ENCODE data around the gene OPN4.

Gene OPN4

DNA sequence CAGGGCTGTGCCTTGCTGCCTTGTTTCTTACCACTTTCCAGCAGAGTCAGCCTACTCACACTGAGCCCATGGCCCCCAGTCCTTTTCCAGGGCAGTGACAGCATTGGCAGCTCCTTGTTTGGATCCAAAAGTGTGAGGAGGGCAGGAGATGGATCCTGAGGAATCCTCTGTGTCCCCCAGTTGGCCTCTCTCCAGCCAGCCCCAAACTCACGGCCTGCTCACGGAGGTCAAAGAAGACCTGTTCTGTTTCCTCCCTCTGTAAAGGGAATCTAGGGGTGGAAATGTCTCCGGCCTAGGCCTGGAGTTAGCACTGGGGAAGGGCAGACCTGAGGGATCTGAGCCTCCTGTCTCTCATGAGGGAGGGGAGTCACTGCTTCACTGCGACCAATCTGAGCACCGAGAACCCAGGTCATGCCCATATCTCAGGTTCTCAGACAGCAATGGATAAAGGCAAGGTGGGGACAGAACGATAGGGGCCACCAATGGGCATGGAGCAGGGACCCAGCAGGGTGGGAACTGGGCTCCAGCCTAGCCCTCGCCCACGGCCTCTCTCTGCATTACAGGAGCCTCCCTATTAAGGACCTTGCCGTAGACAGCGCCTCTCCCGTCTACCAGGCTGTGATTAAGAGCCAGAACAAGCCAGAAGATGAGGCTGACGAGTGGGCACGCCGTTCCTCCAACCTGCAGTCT is 37.1 kb downstream of the OPN4 start:
- H3K27ac ChIP-seq (ENCODE audit: low read length): no peak overlapping the region
- no peak for DNase-seq
- peaks cover 5% of the 10 kb centered on the region for H3K27me3 ChIP-seq (ENCODE audit: insufficient read depth, low read length, poor library complexity)
- no peaks in the 10 kb centered on the region for H3K36me3 ChIP-seq (ENCODE audit: insufficient read depth, low read length)
- H3K9me3 ChIP-seq (ENCODE audit: insufficient read depth, low read length, severe bottlenecking): no peaks in the 10 kb centered on the region
- no peak overlapping the region for H3K4me3 ChIP-seq (ENCODE audit: low read depth in 1 of 2, low read length in 2 of 2)
- no peak for TF ChIP-seq EZH2 (IDR thresholded peaks at IDR 0.05; ENCODE audit: borderline replicate concordance, low read depth, low read length, severe bottlenecking)
- no peak for TF ChIP-seq CTCF (IDR thresholded peaks at IDR 0.05; ENCODE audit: borderline replicate concordance, extremely low read depth, low read length, poor library complexity, severe bottlenecking)
- H3K79me2 ChIP-seq (ENCODE audit: insufficient read depth, low read length): no peaks in the 10 kb centered on the region
- H3K4me2 ChIP-seq (ENCODE audit: insufficient read depth, low read length): no peak overlapping the region
- no peak overlapping the region for H2AFZ ChIP-seq (ENCODE audit: low read depth, low read length)
- H3K9ac ChIP-seq (ENCODE audit: low read depth, low read length): no peak overlapping the region
- ATAC-seq (ENCODE audit: insufficient read depth, low read depth): no peak
- H4K20me1 ChIP-seq (ENCODE audit: insufficient read depth, low read length): no peaks in the 10 kb centered on the region
- no peaks in the 10 kb centered on the region for H3K4me1 ChIP-seq (ENCODE audit: insufficient read depth, low read length)

DNA sequence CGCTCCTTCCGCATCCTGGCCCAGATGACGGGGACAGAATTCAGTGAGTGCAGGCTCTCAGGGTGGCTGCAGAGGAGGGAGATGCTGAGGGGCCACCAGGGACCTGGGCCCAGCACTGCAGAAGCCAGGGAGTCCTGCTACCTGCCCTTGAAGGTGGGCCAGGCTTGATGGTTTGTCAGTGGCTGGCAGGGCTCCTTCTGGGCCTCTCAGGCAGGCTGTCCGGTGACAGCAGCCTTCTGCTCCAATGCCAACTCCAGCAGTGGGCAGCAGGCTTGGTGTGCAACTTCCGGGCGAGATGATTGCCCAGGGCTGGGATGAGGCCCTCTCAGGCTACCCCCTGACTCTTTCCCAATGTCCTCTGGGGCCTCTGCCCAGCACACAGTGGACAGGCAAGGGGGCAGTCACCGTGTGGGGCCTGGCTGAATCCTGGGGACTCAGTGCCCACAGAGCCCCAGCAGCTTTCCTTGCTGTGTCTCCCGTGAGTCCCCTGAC is 37.7 kb downstream of the OPN4 start:
- Histone ChIP-seq H3K4me2 (ENCODE audit: insufficient read depth, low read length) (no peak overlapping the region), H3K9me3 (ENCODE audit: insufficient read depth, low read length, severe bottlenecking) (no peaks in the 10 kb centered on the region), H3K27me3 (ENCODE audit: insufficient read depth, low read length, poor library complexity) (peaks cover 9% of the 10 kb centered on the region), H3K36me3 (ENCODE audit: insufficient read depth, low read length) (no peaks in the 10 kb centered on the region), H3K9ac (ENCODE audit: low read depth, low read length) (no peak overlapping the region), H3K79me2 (ENCODE audit: insufficient read depth, low read length) (no peaks in the 10 kb centered on the region), H3K27ac (ENCODE audit: low read length) (no peak overlapping the region), H3K4me3 (ENCODE audit: low read depth in 1 of 2, low read length in 2 of 2) (no peak overlapping the region), H3K4me1 (ENCODE audit: insufficient read depth, low read length) (no peaks in the 10 kb centered on the region), H2AFZ (ENCODE audit: low read depth, low read length) (no peak overlapping the region), H4K20me1 (ENCODE audit: insufficient read depth, low read length) (no peaks in the 10 kb centered on the region)
- ATAC-seq (ENCODE audit: insufficient read depth, low read depth) (no peak), DNase-seq (no peak)
- TF ChIP-seq CTCF (IDR thresholded peaks at IDR 0.05; ENCODE audit: borderline replicate concordance, extremely low read depth, low read length, poor library complexity, severe bottlenecking): no peak

GRCh38 chr10:86692664-86693063 is 38.3 kb downstream of the OPN4 start:
- Histone ChIP-seq H3K4me2 (ENCODE audit: insufficient read depth, low read length) (no peak overlapping the region), H3K4me1 (ENCODE audit: insufficient read depth, low read length) (no peaks in the 10 kb centered on the region), H3K9ac (ENCODE audit: low read depth, low read length) (no peak overlapping the region), H3K9me3 (ENCODE audit: insufficient read depth, low read length, severe bottlenecking) (no peaks in the 10 kb centered on the region), H3K4me3 (ENCODE audit: low read depth in 1 of 2, low read length in 2 of 2) (no peak overlapping the region), H3K79me2 (ENCODE audit: insufficient read depth, low read length) (no peaks in the 10 kb centered on the region), H2AFZ (ENCODE audit: low read depth, low read length) (no peak overlapping the region), H3K27ac (ENCODE audit: low read length) (no peak overlapping the region), H3K36me3 (ENCODE audit: insufficient read depth, low read length) (no peaks in the 10 kb centered on the region), H4K20me1 (ENCODE audit: insufficient read depth, low read length) (no peaks in the 10 kb centered on the region), H3K27me3 (ENCODE audit: insufficient read depth, low read length, poor library complexity) (peaks cover 9% of the 10 kb centered on the region)
- ATAC-seq (ENCODE audit: insufficient read depth, low read depth) (no peak), DNase-seq (no peak)
- TF ChIP-seq EZH2 (IDR thresholded peaks at IDR 0.05; ENCODE audit: borderline replicate concordance, low read depth, low read length, severe bottlenecking): no peak
- TF ChIP-seq CTCF (IDR thresholded peaks at IDR 0.05; ENCODE audit: borderline replicate concordance, extremely low read depth, low read length, poor library complexity, severe bottlenecking): no peak
